Fibroblast of peridontal ligament (primary cell): ENCODE data around the gene CASTOR1.
A peak's percentile ranks its signal among the peaks of the same experiment; 100 is the strongest.

ENCODE experiments used
- DNase-seq: peaks from one replicate; pipeline ENCODE4 v3.0.0-alpha.2; 2010; ENCODE audit errors: extremely low read depth

Gene CASTOR1

GRCh38 chr22:30318799-30319419 lies 29.6 kb upstream of the CASTOR1 start:
- no peak for DNase-seq

- no peak for DNase-seq
Observed at GRCh38 chr22:30317778-30318177, 28.5 kb upstream of the CASTOR1 start.

- peak; percentile 73 for DNase-seq
Observed at GRCh38 chr22:30315962-30316576, 26.8 kb upstream of the CASTOR1 start.

- DNase-seq = no peak
Observed at GRCh38 chr22:30314915-30315314, 25.6 kb upstream of the CASTOR1 start.

GRCh38 chr22:30313527-30314363 lies 24.4 kb upstream of the CASTOR1 start:
- no peak for DNase-seq

- peak; percentile 89 for DNase-seq
Observed at GRCh38 chr22:30312053-30312452, 22.7 kb upstream of the CASTOR1 start.

GRCh38 chr22:30310881-30311771 lies 21.8 kb upstream of the CASTOR1 start:
- DNase-seq = peak; percentile 96

GRCh38 chr22:30309951-30310741 lies 20.8 kb upstream of the CASTOR1 start:
- peak; percentile 84 for DNase-seq

- no peak for DNase-seq
Observed at GRCh38 chr22:30308518-30309230, 19.4 kb upstream of the CASTOR1 start.

GRCh38 chr22:30308093-30308492 lies 18.8 kb upstream of the CASTOR1 start:
- DNase-seq = no peak

GRCh38 chr22:30307041-30307574 lies 17.8 kb upstream of the CASTOR1 start:
- DNase-seq = no peak

GRCh38 chr22:30306627-30307011 lies 17.3 kb upstream of the CASTOR1 start:
- no peak for DNase-seq

GRCh38 chr22:30305906-30306626 lies 16.8 kb upstream of the CASTOR1 start:
- no peak for DNase-seq

- DNase-seq = no peak
Observed at GRCh38 chr22:30305519-30305905, 16.2 kb upstream of the CASTOR1 start.

- DNase-seq = peak; percentile 62
Observed at GRCh38 chr22:30304495-30305244, 15.4 kb upstream of the CASTOR1 start.

- DNase-seq = no peak
Observed at GRCh38 chr22:30302810-30303138, 13.5 kb upstream of the CASTOR1 start.

- DNase-seq = peak; percentile 86
Observed at GRCh38 chr22:30301995-30302809, 12.9 kb upstream of the CASTOR1 start.

- no peak for DNase-seq
Observed at GRCh38 chr22:30299322-30299721, 10.0 kb upstream of the CASTOR1 start.
